CD4-positive, alpha-beta T cell treated with Interleukin-1 beta for 1 hour (primary cell): ENCODE results near the gene DNAJA4.
"Not testable (repeated sequence)": the region's sequence is repeated elsewhere in the genome, so short reads cannot be mapped to it uniquely, and the experiment has no call there.

Experiments
- DNase-seq, 2 donors: peaks; one replicate each; pipeline ENCODE4 v3.0.0-alpha.2; 2020 to 2022

Gene DNAJA4

GRCh38 chr15:78244893-78245292 is 19.5 kb upstream of the DNAJA4 start:
- no peak for DNase-seq

GRCh38 chr15:78245392-78245791 is 19.0 kb upstream of the DNAJA4 start:
- DNase-seq, result not testable (repeated sequence)

- DNase-seq, result not testable (repeated sequence)
Observed at GRCh38 chr15:78245976-78246620, 18.3 kb upstream of the DNAJA4 start.

- no peak for DNase-seq
Observed at GRCh38 chr15:78247911-78248310, 16.5 kb upstream of the DNAJA4 start.

- DNase-seq, result no peak
Observed at GRCh38 chr15:78249131-78249530, 15.2 kb upstream of the DNAJA4 start.

GRCh38 chr15:78251136-78251535 is 13.2 kb upstream of the DNAJA4 start:
- no peak for DNase-seq

GRCh38 chr15:78255421-78256043 is 8.8 kb upstream of the DNAJA4 start:
- no peak for DNase-seq

GRCh38 chr15:78256044-78256437 is 8.3 kb upstream of the DNAJA4 start:
- DNase-seq, result no peak

- DNase-seq, result no peak
Observed at GRCh38 chr15:78257681-78258080, 6.7 kb upstream of the DNAJA4 start.

- DNase-seq, result no peak
Observed at GRCh38 chr15:78259232-78259631, 5.1 kb upstream of the DNAJA4 start.

GRCh38 chr15:78260489-78260888 is 3.9 kb upstream of the DNAJA4 start:
- DNase-seq, result no peak

- no peak for DNase-seq
Observed at GRCh38 chr15:78261062-78261461, 3.3 kb upstream of the DNAJA4 start.

- DNase-seq, result no peak
Observed at GRCh38 chr15:78263351-78263781, 996 bp upstream of the DNAJA4 start.

GRCh38 chr15:78263907-78264303 is 457 bp upstream of the DNAJA4 start:
- no peak for DNase-seq

- DNase-seq, result no peak
Observed at GRCh38 chr15:78265137-78265460, 737 bp downstream of the DNAJA4 start.

- no peak for DNase-seq
Observed at GRCh38 chr15:78265752-78266224, 1.4 kb downstream of the DNAJA4 start.

GRCh38 chr15:78266229-78266628 is 1.9 kb downstream of the DNAJA4 start:
- DNase-seq, result no peak

- no peak for DNase-seq
Observed at GRCh38 chr15:78266806-78267205, 2.4 kb downstream of the DNAJA4 start.

- DNase-seq, result no peak
Observed at GRCh38 chr15:78272316-78272715, 8.0 kb downstream of the DNAJA4 start.

GRCh38 chr15:78272776-78273175 is 8.4 kb downstream of the DNAJA4 start:
- no peak for DNase-seq

- DNase-seq, result no peak
Observed at GRCh38 chr15:78274994-78275393, 10.6 kb downstream of the DNAJA4 start.

GRCh38 chr15:78276064-78276943 is 11.9 kb downstream of the DNAJA4 start:
- DNase-seq, result no peak

- no peak for DNase-seq
Observed at GRCh38 chr15:78280319-78281072, 16.1 kb downstream of the DNAJA4 start.
